Heart left ventricle (tissue), 16 donors: ENCODE data around the gene RBBP4. TPM values are rescaled to one million over a fixed set of nuclear protein-coding genes. Genes with fewer than 3 reads are reported as not detected.
"Not testable (repeated sequence)": the region's sequence is repeated elsewhere in the genome, so short reads cannot be mapped to it uniquely, and the experiment has no call there.

Source experiments
- ATAC-seq, 4 donors: fragments of 200-7000 bp; cut with Tn5 transposase; one replicate each; pipeline ENCODE4 v1.9.1; 2020 to 2022; ENCODE audit warnings: moderate library complexity in 4 of 4, mild to moderate bottlenecking in 3 of 4, moderate number of reproducible peaks in 1 of 4
- DNase-seq, 5 donors: peaks; one replicate each; pipeline ENCODE4 v3.0.0-alpha.2; 2020
- H3K27ac ChIP-seq, 12 donors: fragments of 200-600 bp; sonication (generic) in 4 of 12; one replicate each; pipeline versions ENCODE4 v1.5.0 to v1.8.0; 2016 to 2022; ENCODE audit warnings: mild to moderate bottlenecking in 2 of 12
- H3K27me3 ChIP-seq, 9 donors: fragments of 200-600 bp; sonication (generic) in 2 of 9; one replicate each; pipeline versions ENCODE4 v1.5.1 to v1.8.0; 2016 to 2022; ENCODE audit warnings: mild to moderate bottlenecking in 3 of 9
- H3K36me3 ChIP-seq, 9 donors: fragments of 200-600 bp; sonication (generic) in 2 of 9; one replicate each; pipeline versions ENCODE4 v1.5.0 to v1.8.0; 2018 to 2022; ENCODE audit warnings: mild to moderate bottlenecking in 2 of 9
- H3K4me1 ChIP-seq, 12 donors: fragments of 200-600 bp; sonication (generic) in 4 of 12; one replicate each; pipeline versions ENCODE4 v1.5.0 to v1.8.0; 2016 to 2022; ENCODE audit warnings: mild to moderate bottlenecking in 3 of 12
- H3K4me3 ChIP-seq, 12 donors: fragments of 200-600 bp; sonication (generic) in 4 of 12; one replicate each; pipeline versions ENCODE4 v1.5.0 to v1.8.0; 2017 to 2022; ENCODE audit warnings: mild to moderate bottlenecking in 9 of 12, moderate library complexity in 4 of 12
- H3K9me3 ChIP-seq, 12 donors: fragments of 200-600 bp; sonication (generic) in 4 of 12; one replicate each; pipeline versions ENCODE4 v1.5.0 to v1.8.0; 2016 to 2022; ENCODE audit warnings: mild to moderate bottlenecking in 1 of 12
- CTCF ChIP-seq, 12 donors: fragments of 200-600 bp; sonication (generic) in 4 of 12; IDR thresholded peaks; one replicate each; pipeline versions ENCODE4 v1.5.0 to v1.8.0; 2018 to 2022; ENCODE audit warnings: antibody characterized with exemption in 12 of 12, mild to moderate bottlenecking in 5 of 12
- POLR2A ChIP-seq, 2 donors: fragments of 450-650 bp; IDR thresholded peaks; one replicate each; pipeline ENCODE4 v1.6.1; 2017; ENCODE audit warnings: antibody characterized with exemption in 2 of 2, mild to moderate bottlenecking in 2 of 2, moderate library complexity in 2 of 2
- WGBS, 4 donors: extraction: QIAGEN DNeasy Blood & Tissue Kit in 2 of 4; methylation state at CpG; one replicate each; pipeline versions ENCODE4 v1.1.5 to v1.1.7; 2013 to 2018; 5-methylcytosine and 5-hydroxymethylcytosine counted together
- intact Hi-C, 10 donors: fragments of 100-400 bp; cut with DNase I; formaldehyde crosslinking; loops; one replicate each; pipeline versions ENCODE4 v1.11.1 to v1.14.2; 2022
- polyA plus RNA-seq, 2 donors: library from polyadenylated mRNA; stranded (reverse); fragments of 200-250 nt; gene quantifications; one replicate each; pipeline ENCODE4 v1.2.3, GENCODE V29; 2013
- total RNA-seq, 9 donors: library from RNA; depleted of rRNA in 2 of 9; stranded (reverse); fragments of >200 nt in 2 of 9; fragmentation: NEBNext Ultra II Directional in 3 of 9; extraction: Animal tissue kit (Norgen Biotek cat#: 25700) in 3 of 9; gene quantifications; one replicate each; pipeline versions ENCODE4 v1.1.0 to v1.2.4, GENCODE V29; 2016 to 2023
- donor health status: ischemic (EF 13 %, LVEDD 7.1; RV severe dilation, severe dysfunction).
- donor health status: healthy with polysubstance abuse.
- donor health status: DM: no; HTN: yes; CAD: no.
- donor health status: DM: no; HTN: no; CAD: no.
- donor health status: ischemic (EF 25% LVEDD 6.9; RV normal size, moderate dysfunction).
- donor health status: ischemic (EF 25% LVEDD 5.7; RV mildly dilated, moderate dysfunction).
- donor health status: healthy.
- donor health status: DM: yes; HTN: yes; CAD: no.
- donor health status: ischemic (EF 35%, LVEDD 5.7; RV mildly dilated, moderate dysfunction).
- donor health status: nonischemic (EF 11% LVEDD 7.7; RV severe dilation, severe dysfunction).
- donor health status: DM: yes; HTN: yes; CAD: no.
- donor health status: PGD.
- donor health status: ischemic (EF 29% LVEDD 5.4; RV normal size, mild dysfunction).
- donor health status: nonischemic (EF 23%, LVEDD 6.1; RV moderate dilation, normal function).

The RBBP4 gene
- total and polyA plus RNA-seq, 11 donors, result 23.4 to 141 (median 93.2) TPM

GRCh38 chr1:32666901-32667566 lies 16.0 kb downstream of the RBBP4 start:
- H3K9me3 ChIP-seq, result no peaks in the 10 kb centered on the region
- DNase-seq, result no peak
- no peak for ATAC-seq
- H3K4me3 ChIP-seq, result no peak overlapping the region
- peaks cover 0 to 12% (median 0%) of the 10 kb centered on the region in 12 donors for H3K4me1 ChIP-seq
- H3K27me3 ChIP-seq, result no peaks in the 10 kb centered on the region
- intact Hi-C loops, result no loop called here
- no peak overlapping the region for H3K27ac ChIP-seq
- WGBS, 4 donors, result 71 to 75% (median 73%) methylated on average over 12 of the region's 12 CpGs
- TF ChIP-seq CTCF (IDR thresholded peaks at IDR 0.05) (no peak), POLR2A (IDR thresholded peaks at IDR 0.05) (no peak)
- peaks cover 0 to 100% (median 99%) of the 10 kb centered on the region in 9 donors for H3K36me3 ChIP-seq

GRCh38 chr1:32668716-32669115 lies 17.7 kb downstream of the RBBP4 start:
- intact Hi-C loops, H3K9me3 ChIP-seq, ATAC-seq, H3K27me3 ChIP-seq, H3K27ac ChIP-seq, DNase-seq, H3K4me3 ChIP-seq: not testable (repeated sequence)
- WGBS, 4 donors, result 95 to 96% (median 96%) methylated on average over 5 of the region's 5 CpGs
- Histone ChIP-seq H3K4me1 (peaks cover 0 to 12% (median 0%) of the 10 kb centered on the region in 12 donors), H3K36me3 (peaks cover 0 to 100% (median 99%) of the 10 kb centered on the region in 9 donors)

- Histone ChIP-seq H3K4me1 (peaks cover 0 to 8% (median 2%) of the 10 kb centered on the region in 12 donors), H3K9me3 (no peaks in the 10 kb centered on the region), H3K4me3 (no peak overlapping the region), H3K36me3 (peaks cover 0 to 100% (median 96%) of the 10 kb centered on the region in 9 donors), H3K27ac (no peak overlapping the region), H3K27me3 (no peaks in the 10 kb centered on the region)
- ATAC-seq (no peak), DNase-seq (no peak)
- no peak for TF ChIP-seq POLR2A (IDR thresholded peaks at IDR 0.05)
- no peak for TF ChIP-seq CTCF (IDR thresholded peaks at IDR 0.05)
- intact Hi-C loops, result no loop called here
- 52 to 69% (median 55%) methylated on average over 3 of the region's 3 CpGs for WGBS, 4 donors
These were observed 25.9 kb downstream of the RBBP4 start for GRCh38 chr1:32676945-32677344.

GRCh38 chr1:32679993-32680392 lies 29.0 kb downstream of the RBBP4 start:
- H3K36me3 ChIP-seq, result peaks cover 0 to 100% (median 91%) of the 10 kb centered on the region in 9 donors
- H3K4me1 ChIP-seq, result peaks cover 0 to 25% (median 9%) of the 10 kb centered on the region in 12 donors
- intact Hi-C loops, DNase-seq, H3K4me3 ChIP-seq, H3K27ac ChIP-seq, H3K27me3 ChIP-seq, H3K9me3 ChIP-seq, ATAC-seq: not testable (repeated sequence)
- 84 to 91% (median 87%) methylated on average over 4 of the region's 4 CpGs for WGBS, 4 donors

GRCh38 chr1:32680642-32681041 lies 29.6 kb downstream of the RBBP4 start:
- no peak for TF ChIP-seq POLR2A (IDR thresholded peaks at IDR 0.05)
- no peak for TF ChIP-seq CTCF (IDR thresholded peaks at IDR 0.05)
- no peaks in the 10 kb centered on the region for H3K9me3 ChIP-seq
- H3K4me3 ChIP-seq, result no peak overlapping the region
- WGBS, 4 donors, result 79 to 85% (median 83%) methylated on average over 1 of the region's 1 CpG
- H3K27me3 ChIP-seq, result no peaks in the 10 kb centered on the region
- intact Hi-C loops, result no loop called here
- no peak overlapping the region for H3K27ac ChIP-seq
- no peak for DNase-seq
- H3K4me1 ChIP-seq, result peaks cover 0 to 31% (median 11%) of the 10 kb centered on the region in 12 donors
- peaks cover 0 to 100% (median 91%) of the 10 kb centered on the region in 9 donors for H3K36me3 ChIP-seq
- no peak for ATAC-seq
